AG09319 (cell line): ENCODE measurements around the gene IFT172.
"Not testable (repeated sequence)": the region's sequence is repeated elsewhere in the genome, so short reads cannot be mapped to it uniquely, and the experiment has no call there.

Source experiments
- DNase-seq: peaks from one replicate; pipeline ENCODE4 v3.0.0-alpha.2; 2010; ENCODE audit warnings: low read depth; ENCODE audit errors: extremely low read depth
- CTCF ChIP-seq: IDR thresholded peaks from 2 replicates; pipeline ENCODE4 v1.5.1; 2011; ENCODE audit warnings: low read depth, mild to moderate bottlenecking, inconsistent platforms, low read length, moderate library complexity

IFT172 gene

GRCh38 chr2:27431395-27431794 is 58.1 kb downstream of the IFT172 start:
- no peak for TF ChIP-seq CTCF
- DNase-seq, result no peak

GRCh38 chr2:27428978-27429541 is 60.5 kb downstream of the IFT172 start:
- TF ChIP-seq CTCF, result no peak
- DNase-seq, result peak; percentile 61

- DNase-seq, result peak; percentile 61
These were observed 61.1 kb downstream of the IFT172 start, which contains the start of gene NRBP1 for GRCh38 chr2:27428213-27428977. TSS of gene NRBP1 (plus strand) at chr2:27428631. CDS start at chr2:27433274, 4,643 bp downstream.

GRCh38 chr2:27427863-27428212 is 61.7 kb downstream of the IFT172 start:
- no peak for DNase-seq

More at GRCh38 chr2:27428213-27428977, 61.1 kb downstream of the IFT172 start, which contains the start of gene NRBP1:
- no peak; the same call in none of the 2 replicates for TF ChIP-seq CTCF

GRCh38 chr2:27425039-27425438 is 64.5 kb downstream of the IFT172 start:
- DNase-seq, result not testable (repeated sequence)

More at GRCh38 chr2:27427863-27428212, 61.7 kb downstream of the IFT172 start:
- no peak for TF ChIP-seq CTCF

GRCh38 chr2:27422958-27423357 is 66.6 kb downstream of the IFT172 start:
- no peak for DNase-seq
- TF ChIP-seq CTCF, result no peak

GRCh38 chr2:27421660-27422250 is 67.8 kb downstream of the IFT172 start:
- TF ChIP-seq CTCF, result no peak
- no peak for DNase-seq
